Tibial artery (tissue), 4 donors: Measurements from ENCODE around the gene KDM2A.

Experiments
- DNase-seq, 2 donors: peaks; one replicate each; pipeline ENCODE4 v3.0.0-alpha.2; 2019
- H3K27ac ChIP-seq, 2 donors: fragments of 200-600 bp; sonication (generic) in 1 of 2; 1 replicate in 1 of 2; 2 replicates in 1 of 2; pipeline ENCODE4 v1.5.1; 2018 to 2019; ENCODE audit warnings: mild to moderate bottlenecking in 1 of 2
- H3K27me3 ChIP-seq, 2 donors: fragments of 200-600 bp; sonication (generic) in 1 of 2; one replicate each; pipeline versions ENCODE4 v1.5.1 to v1.6.0; 2016 to 2019
- H3K36me3 ChIP-seq, 3 donors: fragments of 200-600 bp; sonication (generic) in 2 of 3; one replicate each; pipeline ENCODE4 v1.5.1; 2016 to 2019; ENCODE audit warnings: mild to moderate bottlenecking in 2 of 3
- H3K4me1 ChIP-seq, 4 donors: fragments of 200-600 bp; sonication (generic) in 2 of 4; 1 replicate in 3 of 4; 2 replicates in 1 of 4; pipeline ENCODE4 v1.5.1; 2016 to 2019
- H3K4me3 ChIP-seq, 2 donors: fragments of 200-600 bp; sonication (generic) in 1 of 2; 1 replicate in 1 of 2; 2 replicates in 1 of 2; pipeline ENCODE4 v1.5.1; 2018 to 2019; ENCODE audit warnings: mild to moderate bottlenecking in 2 of 2
- H3K9me3 ChIP-seq, 3 donors: fragments of 200-600 bp; sonication (generic) in 1 of 3; one replicate each; pipeline ENCODE4 v1.5.1; 2016 to 2019
- intact Hi-C: fragments of 100-400 bp; cut with DNase I; formaldehyde crosslinking; loops from one replicate; pipeline ENCODE4 v1.15.0; 2023; ENCODE audit warnings: low total_unique reads
- TF ChIP-seq, protein P1 (sequence below), 2 experiments: fragments of 200-600 bp in 1 of 2; fragments of 450-650 bp in 1 of 2; IDR thresholded peaks; one replicate each; pipeline ENCODE4 v1.5.1; 2017 to 2019; ENCODE audit warnings: antibody characterized with exemption in 2 of 2, mild to moderate bottlenecking in 1 of 2, moderate library complexity in 1 of 2

Gene KDM2A

DNA sequence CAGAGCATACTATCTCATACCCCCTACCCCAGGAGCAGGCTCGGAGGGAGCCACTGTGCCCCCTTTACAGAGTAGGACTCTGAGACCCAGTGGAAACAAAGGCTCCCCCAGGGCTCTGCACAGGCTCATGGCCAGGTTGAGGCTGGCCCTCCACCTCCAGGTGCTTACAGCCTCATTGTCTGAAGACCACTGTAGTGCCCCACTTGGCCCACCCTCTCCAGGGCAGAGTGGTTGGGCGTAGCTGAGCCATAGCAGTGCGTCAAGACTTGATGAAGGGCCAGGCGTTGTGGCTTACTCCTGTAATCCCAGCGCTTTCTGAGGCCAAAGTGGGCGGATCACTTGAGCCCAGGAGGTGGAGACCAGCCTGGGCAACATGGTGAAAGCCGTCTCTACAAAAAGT lies 171.7 kb downstream of the KDM2A start:
- no peaks in the 10 kb centered on the region for H3K27me3 ChIP-seq
- TF ChIP-seq, protein P1, sequence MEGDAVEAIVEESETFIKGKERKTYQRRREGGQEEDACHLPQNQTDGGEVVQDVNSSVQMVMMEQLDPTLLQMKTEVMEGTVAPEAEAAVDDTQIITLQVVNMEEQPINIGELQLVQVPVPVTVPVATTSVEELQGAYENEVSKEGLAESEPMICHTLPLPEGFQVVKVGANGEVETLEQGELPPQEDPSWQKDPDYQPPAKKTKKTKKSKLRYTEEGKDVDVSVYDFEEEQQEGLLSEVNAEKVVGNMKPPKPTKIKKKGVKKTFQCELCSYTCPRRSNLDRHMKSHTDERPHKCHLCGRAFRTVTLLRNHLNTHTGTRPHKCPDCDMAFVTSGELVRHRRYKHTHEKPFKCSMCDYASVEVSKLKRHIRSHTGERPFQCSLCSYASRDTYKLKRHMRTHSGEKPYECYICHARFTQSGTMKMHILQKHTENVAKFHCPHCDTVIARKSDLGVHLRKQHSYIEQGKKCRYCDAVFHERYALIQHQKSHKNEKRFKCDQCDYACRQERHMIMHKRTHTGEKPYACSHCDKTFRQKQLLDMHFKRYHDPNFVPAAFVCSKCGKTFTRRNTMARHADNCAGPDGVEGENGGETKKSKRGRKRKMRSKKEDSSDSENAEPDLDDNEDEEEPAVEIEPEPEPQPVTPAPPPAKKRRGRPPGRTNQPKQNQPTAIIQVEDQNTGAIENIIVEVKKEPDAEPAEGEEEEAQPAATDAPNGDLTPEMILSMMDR (IDR thresholded peaks at IDR 0.05) = no peak
- H3K4me3 ChIP-seq = no peak overlapping the region
- peak overlapping the region in 1 of 2 donors; percentile 94 for H3K27ac ChIP-seq
- peak in 1 of 2 donors; percentile 54 for DNase-seq
- intact Hi-C loops = no loop called here
- H3K4me1 ChIP-seq = peaks cover 7 to 39% (median 26%) of the 10 kb centered on the region in 4 donors
- peaks cover 21 to 50% (median 43%) of the 10 kb centered on the region in 3 donors for H3K36me3 ChIP-seq
- peaks cover 0 to 7% (median 0%) of the 10 kb centered on the region in 3 donors for H3K9me3 ChIP-seq

DNA sequence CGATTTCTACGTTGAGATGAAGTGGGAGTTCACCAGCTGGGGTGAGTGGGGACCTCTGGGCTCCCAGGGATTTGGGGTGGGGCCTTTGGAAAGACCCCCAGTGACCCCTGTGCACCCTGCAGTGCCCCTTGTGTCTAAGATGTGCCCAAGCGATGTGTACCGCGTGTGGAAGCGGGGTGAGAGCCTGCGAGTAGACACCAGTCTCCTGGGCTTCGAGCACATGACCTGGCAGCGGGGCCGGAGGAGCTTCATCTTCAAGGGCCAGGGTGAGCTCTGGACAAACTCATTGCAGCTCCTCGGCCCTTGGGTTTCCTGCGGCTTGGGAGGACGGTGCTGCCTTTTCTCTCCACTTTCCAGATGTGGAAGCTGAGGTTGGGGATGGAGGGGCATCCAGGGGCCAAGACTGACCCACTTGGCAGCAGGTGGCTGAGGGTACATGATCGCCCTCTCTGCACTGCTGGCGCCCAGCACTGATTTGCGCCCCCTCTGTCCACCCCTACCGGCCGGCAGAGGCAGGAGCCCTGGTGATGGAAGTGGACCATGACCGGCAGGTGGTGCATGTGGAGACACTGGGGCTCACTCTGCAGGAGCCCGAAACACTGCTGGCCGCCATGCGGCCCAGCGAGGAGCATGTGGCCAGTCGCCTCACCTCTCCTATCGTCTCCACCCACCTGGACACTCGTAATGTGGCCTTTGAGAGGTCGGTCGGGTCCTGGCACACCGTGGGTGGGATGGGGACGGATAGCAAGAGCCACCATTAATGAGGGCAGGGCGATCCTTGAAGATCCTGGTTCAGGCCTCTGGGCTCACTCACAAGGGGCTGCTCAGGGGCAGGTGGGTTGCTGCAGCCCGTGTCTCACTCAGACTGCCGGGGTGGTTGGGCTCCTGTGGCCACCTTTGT lies 172.7 kb downstream of the KDM2A start:
- no peak overlapping the region for H3K4me3 ChIP-seq
- peaks cover 7 to 36% (median 24%) of the 10 kb centered on the region in 4 donors for H3K4me1 ChIP-seq
- H3K9me3 ChIP-seq = peaks cover 0 to 9% (median 0%) of the 10 kb centered on the region in 3 donors
- H3K36me3 ChIP-seq = peaks cover 20 to 51% (median 40%) of the 10 kb centered on the region in 3 donors
- H3K27me3 ChIP-seq = no peaks in the 10 kb centered on the region
- TF ChIP-seq, protein P1 (IDR thresholded peaks at IDR 0.05) = no peak
- intact Hi-C loops = no loop called here
- no peak for DNase-seq
- no peak overlapping the region for H3K27ac ChIP-seq

DNA sequence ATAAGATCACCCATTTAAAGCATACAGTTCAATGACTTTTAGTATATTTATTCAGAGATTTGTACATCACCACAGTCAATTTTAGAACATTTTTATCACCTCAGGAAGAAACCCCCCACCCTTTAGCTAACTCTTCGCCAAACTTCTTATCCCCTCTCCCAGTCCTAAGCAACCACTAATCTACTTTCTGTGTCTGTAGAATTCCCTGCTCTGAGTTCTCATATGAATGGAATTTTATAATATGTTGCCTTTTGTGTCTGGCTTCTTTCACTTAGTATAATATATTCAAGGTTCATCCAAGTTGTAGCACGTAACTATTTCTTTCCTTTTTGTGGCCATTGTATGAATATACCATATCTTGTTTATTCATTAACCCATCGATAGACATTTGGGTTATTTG lies 173.6 kb downstream of the KDM2A start:
- intact Hi-C loops = no loop called here
- TF ChIP-seq, protein P1 (IDR thresholded peaks at IDR 0.05) = no peak
- peaks cover 0 to 9% (median 0%) of the 10 kb centered on the region in 3 donors for H3K9me3 ChIP-seq
- no peak for DNase-seq
- no peak overlapping the region for H3K4me3 ChIP-seq
- no peak overlapping the region for H3K27ac ChIP-seq
- peaks cover 6 to 26% (median 19%) of the 10 kb centered on the region in 4 donors for H3K4me1 ChIP-seq
- H3K27me3 ChIP-seq = no peaks in the 10 kb centered on the region
- peaks cover 21 to 57% (median 43%) of the 10 kb centered on the region in 3 donors for H3K36me3 ChIP-seq

DNA sequence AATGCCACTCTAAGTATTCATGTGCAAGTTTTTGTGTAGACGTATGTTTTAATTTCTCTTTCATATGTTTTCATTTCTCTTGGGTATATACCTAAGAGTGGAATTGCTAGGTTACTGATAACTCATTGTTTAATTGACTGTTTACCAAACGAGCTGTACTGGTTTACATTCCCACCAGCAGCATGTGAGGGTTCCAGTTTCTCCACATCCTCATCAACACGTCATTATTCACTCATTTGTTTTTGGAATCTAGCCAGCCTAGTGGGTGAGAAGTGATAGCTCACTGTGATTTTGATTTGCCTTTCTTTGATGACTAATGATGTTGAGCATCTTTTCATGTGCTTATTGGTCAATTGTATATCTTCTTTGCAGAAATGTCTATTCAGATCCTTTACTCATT lies 174.0 kb downstream of the KDM2A start:
- Histone ChIP-seq H3K27me3 (no peaks in the 10 kb centered on the region), H3K27ac (no peak overlapping the region), H3K9me3 (peaks cover 0 to 9% (median 0%) of the 10 kb centered on the region in 3 donors), H3K4me3 (no peak overlapping the region), H3K36me3 (peaks cover 21 to 59% (median 43%) of the 10 kb centered on the region in 3 donors), H3K4me1 (peaks cover 2 to 22% (median 15%) of the 10 kb centered on the region in 4 donors)
- intact Hi-C loops = no loop called here
- DNase-seq = no peak
- TF ChIP-seq, protein P1 (IDR thresholded peaks at IDR 0.05) = no peak

DNA sequence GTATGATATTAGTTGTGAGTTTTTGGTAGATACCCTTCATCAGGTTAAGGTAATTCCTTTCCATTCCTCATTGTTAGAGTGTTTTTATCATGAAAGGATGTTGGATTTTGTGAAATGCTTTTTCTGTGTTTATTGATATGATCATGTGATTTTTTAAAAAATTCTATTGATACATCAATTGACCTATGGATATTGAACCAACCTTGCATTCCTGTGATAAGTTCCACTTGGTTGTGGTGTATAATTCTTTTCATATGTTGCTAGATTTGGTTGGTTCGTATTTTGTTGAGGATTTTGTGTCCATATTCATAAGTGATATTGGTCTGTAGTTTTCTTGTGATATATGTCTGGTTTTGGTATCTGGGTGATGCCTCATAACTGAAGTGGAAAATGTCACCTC lies 176.8 kb downstream of the KDM2A start:
- H3K36me3 ChIP-seq = peaks cover 44 to 82% (median 66%) of the 10 kb centered on the region in 3 donors
- intact Hi-C loops = no loop called here

More for the DNA sequence above, 176.8 kb downstream of the KDM2A start:
- Histone ChIP-seq H3K27ac (no peak overlapping the region), H3K9me3 (peaks cover 0 to 9% (median 0%) of the 10 kb centered on the region in 3 donors), H3K4me1 (peaks cover 0 to 7% (median under 1%) of the 10 kb centered on the region in 4 donors), H3K4me3 (no peak overlapping the region), H3K27me3 (no peaks in the 10 kb centered on the region)
- TF ChIP-seq, protein P1 (IDR thresholded peaks at IDR 0.05) = no peak
- DNase-seq = no peak
